ENCODE results near the gene EPB41L4A.

The EPB41L4A gene

GRCh38 chr5:112353678-112354077 is 65.4 kb downstream of the EPB41L4A start:
- no peak for DNase-seq

DNA sequence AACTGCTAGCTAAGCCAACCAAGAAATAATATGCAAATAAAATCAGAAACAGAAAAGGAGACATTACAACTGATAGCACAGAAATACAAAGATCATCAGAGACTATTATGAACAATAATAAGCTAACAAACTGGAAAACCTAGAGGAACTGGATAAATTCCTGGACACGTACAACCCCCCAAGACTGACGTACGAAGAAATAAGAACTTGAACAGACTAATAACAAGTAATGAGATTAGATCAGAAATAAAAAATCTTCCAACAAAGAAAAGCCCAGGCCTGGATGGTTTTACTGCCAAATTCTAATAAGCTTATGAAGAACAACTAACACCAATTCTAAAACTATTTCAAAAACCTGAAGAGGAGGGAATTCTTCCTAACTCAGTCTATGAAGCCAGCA is 67.9 kb downstream of the EPB41L4A start:
- DNase-seq, result no peak

GRCh38 chr5:112350626-112351025 is 68.5 kb downstream of the EPB41L4A start:
- no peak for DNase-seq

- no peak for DNase-seq
These were observed 69.7 kb downstream of the EPB41L4A start for GRCh38 chr5:112349371-112349770.

DNA sequence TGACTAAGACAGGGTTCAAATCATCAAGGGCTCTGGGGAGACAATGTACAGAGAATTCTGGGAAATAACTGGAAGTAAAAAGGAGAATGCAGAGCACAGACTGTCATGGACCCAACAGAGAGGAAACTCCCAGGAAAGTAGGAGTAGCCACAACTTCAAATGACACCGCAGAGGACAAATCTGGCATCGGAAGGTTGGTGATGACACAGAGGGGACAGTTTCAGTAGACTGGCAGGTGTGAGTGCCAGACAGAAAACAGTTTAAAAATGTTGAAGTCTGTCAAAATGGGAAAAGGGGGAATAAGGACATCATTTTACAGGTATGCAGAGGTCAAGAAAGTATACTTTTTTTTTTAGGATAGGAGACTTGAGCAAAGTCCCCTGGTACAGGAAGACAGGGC is 70.2 kb downstream of the EPB41L4A start:
- no peak for DNase-seq

- no peak for DNase-seq
These were observed 70.7 kb downstream of the EPB41L4A start for GRCh38 chr5:112348387-112348786.

DNA sequence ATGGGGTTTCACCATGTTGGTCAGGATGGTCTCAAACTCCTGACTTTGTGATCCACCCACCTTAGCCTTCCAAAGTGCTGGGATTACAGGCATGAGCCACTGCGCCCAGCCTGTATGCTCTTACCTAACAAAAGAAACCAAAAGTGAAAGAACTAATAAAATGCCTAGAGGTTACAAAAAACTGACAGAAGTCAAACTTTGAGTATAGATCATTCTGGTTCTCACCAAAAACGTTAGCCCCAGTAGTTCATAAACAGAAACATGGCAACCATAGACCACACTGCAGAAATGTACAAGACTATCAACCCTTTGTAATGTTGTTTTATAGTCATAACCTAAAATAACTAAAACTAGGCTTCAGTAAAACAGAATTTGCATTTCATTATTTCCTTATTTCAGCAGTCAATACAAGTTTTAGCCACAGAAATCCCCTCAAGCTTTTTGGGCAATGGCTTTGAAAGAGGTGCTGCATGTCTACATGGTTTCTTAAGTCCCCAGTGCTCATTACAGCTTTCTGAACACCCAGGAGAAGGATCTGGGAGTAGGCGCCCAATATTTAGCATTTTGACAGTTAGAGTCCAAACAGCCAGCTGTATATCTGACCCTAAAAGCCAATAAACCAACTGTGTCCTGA is 72.5 kb downstream of the EPB41L4A start:
- no peak for DNase-seq

- no peak for DNase-seq
These were observed 74.5 kb downstream of the EPB41L4A start for GRCh38 chr5:112344540-112344939.

GRCh38 chr5:112342389-112342788 is 76.7 kb downstream of the EPB41L4A start:
- no peak for DNase-seq

- DNase-seq, result no peak
These were observed 79.3 kb downstream of the EPB41L4A start for GRCh38 chr5:112339761-112340160.

- DNase-seq, result no peak
These were observed 80.3 kb downstream of the EPB41L4A start for GRCh38 chr5:112338681-112339337.

- no peak for DNase-seq
These were observed 85.7 kb downstream of the EPB41L4A start for GRCh38 chr5:112333331-112333781.

DNA sequence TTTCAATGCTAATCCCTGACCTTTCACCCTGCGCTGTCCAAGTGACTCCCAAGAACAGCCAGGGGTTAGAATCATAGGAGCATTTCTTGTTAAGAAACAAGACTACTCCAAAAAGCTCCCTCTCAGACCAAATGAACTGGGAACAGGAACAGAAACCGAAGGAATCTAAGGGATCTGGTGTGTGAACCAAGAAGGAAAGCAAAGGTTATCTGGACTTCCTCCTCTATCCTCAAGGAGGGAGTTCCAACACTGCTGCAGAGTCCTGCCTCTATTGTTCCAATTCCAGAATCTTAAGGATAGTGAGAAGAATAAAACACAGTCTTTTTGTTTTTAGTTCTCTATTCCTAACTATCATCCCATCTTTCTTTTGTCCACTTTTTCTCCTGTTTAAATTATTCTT is 87.2 kb downstream of the EPB41L4A start:
- DNase-seq, result no peak

DNA sequence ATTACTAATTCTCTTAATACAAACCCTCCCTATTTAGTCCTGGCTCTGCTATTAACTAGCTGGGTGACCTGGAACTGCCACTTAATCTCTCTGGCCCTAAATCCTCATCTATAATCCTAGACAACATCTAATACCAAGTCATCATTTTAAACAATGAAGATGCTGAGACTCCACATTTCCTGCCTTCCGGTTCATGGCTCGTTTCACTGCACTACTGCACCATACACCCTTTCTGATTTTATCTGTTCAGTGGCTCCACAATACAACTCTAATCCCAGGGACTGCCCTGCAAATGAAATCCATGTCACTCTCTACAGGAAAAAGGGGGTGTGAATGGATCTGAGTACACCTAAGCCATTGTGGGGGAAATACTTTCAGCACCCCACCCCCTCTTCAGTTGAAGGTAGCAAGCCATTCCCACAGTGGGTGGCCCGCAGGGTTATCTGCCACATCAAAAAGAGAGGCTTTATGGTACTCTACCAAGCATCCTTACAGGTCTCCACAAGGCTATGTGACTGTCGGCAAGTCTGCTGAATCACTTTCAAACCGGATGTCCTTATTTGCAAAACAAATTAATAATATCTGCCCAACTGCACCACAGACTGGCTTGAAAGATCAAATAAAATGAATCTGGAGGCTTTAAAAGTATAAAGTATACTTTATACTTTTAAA is 89.5 kb downstream of the EPB41L4A start:
- no peak for DNase-seq

DNA sequence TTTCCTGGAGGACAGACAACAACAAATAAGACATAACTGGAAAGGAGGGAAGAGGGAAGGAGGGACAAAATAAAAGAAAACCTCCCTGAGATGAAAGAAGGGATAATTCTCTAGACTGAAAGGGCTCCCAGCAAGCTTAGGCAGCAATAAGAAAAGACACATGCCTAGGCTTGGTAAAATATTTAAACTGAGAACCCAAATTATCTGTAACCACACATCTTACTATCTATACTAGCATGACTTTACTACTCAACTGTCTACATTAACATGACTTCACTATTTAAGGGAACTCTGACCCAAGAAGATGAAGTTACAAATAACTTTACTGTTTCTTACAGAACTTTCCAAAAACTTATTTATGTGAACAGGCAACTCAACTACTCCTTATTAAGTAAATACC is 95.9 kb downstream of the EPB41L4A start:
- no peak for DNase-seq

- no peak for DNase-seq
These were observed 98.7 kb downstream of the EPB41L4A start for GRCh38 chr5:112320408-112320807.

- no peak for DNase-seq
These were observed 100.7 kb downstream of the EPB41L4A start for GRCh38 chr5:112318346-112318745.

GRCh38 chr5:112317866-112318265 is 101.2 kb downstream of the EPB41L4A start:
- no peak for DNase-seq

- no peak for DNase-seq
These were observed 102.3 kb downstream of the EPB41L4A start for GRCh38 chr5:112316731-112317130.

DNA sequence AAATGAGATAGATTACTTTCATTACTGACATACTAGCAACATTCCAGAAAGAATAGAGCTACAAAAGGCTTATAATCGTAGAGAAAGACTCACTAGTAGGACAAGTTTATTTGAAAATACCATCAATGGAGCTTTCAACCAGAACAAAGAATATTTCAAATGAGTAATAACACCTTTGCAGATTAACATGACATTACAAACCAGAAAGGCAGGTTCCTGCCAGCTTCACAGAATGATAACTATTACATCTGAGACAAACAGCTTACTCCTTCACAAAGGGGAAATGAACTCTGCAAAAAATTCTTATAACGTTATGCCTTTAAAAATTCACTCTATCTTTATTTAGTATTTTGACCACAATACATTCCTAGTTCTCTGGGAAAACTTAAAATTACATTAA is 103.1 kb downstream of the EPB41L4A start:
- no peak for DNase-seq

GRCh38 chr5:112312295-112313275 is 106.5 kb downstream of the EPB41L4A start:
- DNase-seq, result no peak

DNA sequence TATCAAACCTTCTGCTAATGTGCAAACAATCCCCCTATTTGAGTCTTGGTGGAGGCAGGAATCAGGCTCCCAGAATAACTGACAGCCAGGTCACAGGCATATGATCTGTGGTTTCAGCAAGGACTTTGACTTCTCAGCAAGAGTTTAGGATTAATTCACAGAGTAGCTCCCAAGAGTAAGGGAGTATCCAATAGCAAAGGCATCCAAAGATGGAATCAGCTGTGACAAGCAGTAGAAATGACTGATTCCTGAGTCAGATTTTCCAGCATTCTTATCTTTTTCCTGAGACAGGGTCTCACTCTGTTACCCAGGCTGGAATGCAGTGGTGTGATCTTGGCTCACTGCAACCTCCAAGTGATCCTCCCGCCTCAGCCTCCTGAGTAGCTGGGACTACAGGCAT is 108.3 kb downstream of the EPB41L4A start:
- no peak for DNase-seq

GRCh38 chr5:112308608-112309007 is 110.5 kb downstream of the EPB41L4A start:
- DNase-seq, result no peak

All from SHP77 treated with DMSO at 0.1 percent for 48 hours (cell line).